Loucy (cell line): ENCODE data around the gene MICAL3.

Experiments used
- EZH2phosphoT487 ChIP-seq: fragments of 200-600 bp; IDR thresholded peaks from 2 replicates; pipeline ENCODE4 v1.6.1; 2018; ENCODE audit warnings: antibody characterized with exemption, mild to moderate bottlenecking, moderate library complexity, borderline replicate concordance
- TF ChIP-seq, protein P1 (sequence below): fragments of 200-600 bp; sonication (generic); conservative IDR thresholded peaks from 2 replicates; pipeline ENCODE4 v1.5.1; 2014; ENCODE audit warnings: mild to moderate bottlenecking, antibody characterized with exemption, low read length

DNA sequence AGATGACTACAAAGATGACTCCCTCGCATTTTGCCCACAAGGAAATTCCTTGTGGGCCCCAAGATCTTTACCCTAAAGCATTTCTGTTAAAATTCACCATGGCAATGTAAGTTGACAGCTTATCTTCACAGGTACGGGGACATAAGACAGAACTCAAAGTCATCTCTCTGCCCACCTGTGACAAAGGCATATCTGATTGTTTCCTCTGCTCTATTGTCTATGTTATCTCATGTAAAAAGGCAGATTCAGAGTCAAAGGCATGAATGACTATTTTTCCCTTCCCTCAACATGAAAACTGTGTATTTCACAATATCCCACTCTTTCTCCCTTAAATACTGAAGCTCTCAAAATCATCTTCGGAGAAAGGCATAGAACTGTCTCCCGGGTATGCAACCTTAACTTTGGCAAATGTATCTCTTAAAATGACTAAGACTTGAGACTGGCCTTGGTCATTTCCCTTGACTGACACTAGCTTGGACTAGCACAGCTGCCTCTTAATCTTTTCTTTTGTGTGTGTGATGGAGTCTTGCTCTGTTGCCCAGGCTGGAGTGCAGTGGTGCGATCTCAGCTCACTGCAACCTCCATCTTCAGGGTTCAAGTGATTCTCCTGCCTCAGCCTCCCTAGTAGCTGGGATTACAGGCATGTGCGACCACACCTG, 103.2 kb downstream of the MICAL3 start:
- TF ChIP-seq, protein P1, sequence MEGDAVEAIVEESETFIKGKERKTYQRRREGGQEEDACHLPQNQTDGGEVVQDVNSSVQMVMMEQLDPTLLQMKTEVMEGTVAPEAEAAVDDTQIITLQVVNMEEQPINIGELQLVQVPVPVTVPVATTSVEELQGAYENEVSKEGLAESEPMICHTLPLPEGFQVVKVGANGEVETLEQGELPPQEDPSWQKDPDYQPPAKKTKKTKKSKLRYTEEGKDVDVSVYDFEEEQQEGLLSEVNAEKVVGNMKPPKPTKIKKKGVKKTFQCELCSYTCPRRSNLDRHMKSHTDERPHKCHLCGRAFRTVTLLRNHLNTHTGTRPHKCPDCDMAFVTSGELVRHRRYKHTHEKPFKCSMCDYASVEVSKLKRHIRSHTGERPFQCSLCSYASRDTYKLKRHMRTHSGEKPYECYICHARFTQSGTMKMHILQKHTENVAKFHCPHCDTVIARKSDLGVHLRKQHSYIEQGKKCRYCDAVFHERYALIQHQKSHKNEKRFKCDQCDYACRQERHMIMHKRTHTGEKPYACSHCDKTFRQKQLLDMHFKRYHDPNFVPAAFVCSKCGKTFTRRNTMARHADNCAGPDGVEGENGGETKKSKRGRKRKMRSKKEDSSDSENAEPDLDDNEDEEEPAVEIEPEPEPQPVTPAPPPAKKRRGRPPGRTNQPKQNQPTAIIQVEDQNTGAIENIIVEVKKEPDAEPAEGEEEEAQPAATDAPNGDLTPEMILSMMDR, result no peak
- no peak for TF ChIP-seq EZH2phosphoT487
